ENCODE measurements around the gene ABCD4.
"Not testable (repeated sequence)": the region's sequence is repeated elsewhere in the genome, so short reads cannot be mapped to it uniquely, and the experiment has no call there.

Gene ABCD4

GRCh38 chr14:74302634-74303569, at the start of gene ABCD4:
Gene ABCD4 (minus strand): TSS chr14:74302934. CDS start chr14:74302912, 22 bp downstream.
- peak; percentile 72 for DNase-seq (ENCODE audit: low read depth)

- DNase-seq (ENCODE audit: low read depth), result no peak
These were observed 48.2 kb upstream of the ABCD4 start for GRCh38 chr14:74350928-74351323.

GRCh38 chr14:74350211-74350927, 47.6 kb upstream of the ABCD4 start:
- DNase-seq (ENCODE audit: low read depth), result no peak

GRCh38 chr14:74349757-74350156, 47.0 kb upstream of the ABCD4 start:
- no peak for DNase-seq (ENCODE audit: low read depth)

- no peak for DNase-seq (ENCODE audit: low read depth)
These were observed 46.2 kb upstream of the ABCD4 start for GRCh38 chr14:74348735-74349463.

- DNase-seq (ENCODE audit: low read depth), result no peak
These were observed 45.6 kb upstream of the ABCD4 start, which contains the start of gene VRTN for GRCh38 chr14:74348241-74348734. Gene VRTN (plus strand): TSS chr14:74348471. CDS start chr14:74356784, 8,313 bp downstream.

- no peak for DNase-seq (ENCODE audit: low read depth)
These were observed 45.0 kb upstream of the ABCD4 start for GRCh38 chr14:74347795-74348100.

GRCh38 chr14:74347097-74347794, 44.5 kb upstream of the ABCD4 start:
- DNase-seq (ENCODE audit: low read depth), result no peak

GRCh38 chr14:74346341-74346740, 43.6 kb upstream of the ABCD4 start:
- no peak for DNase-seq (ENCODE audit: low read depth)

- DNase-seq (ENCODE audit: low read depth), result no peak
These were observed 31.2 kb upstream of the ABCD4 start for GRCh38 chr14:74333909-74334308.

- DNase-seq (ENCODE audit: low read depth), result not testable (repeated sequence)
These were observed 27.3 kb upstream of the ABCD4 start for GRCh38 chr14:74329950-74330552.

GRCh38 chr14:74326369-74327152, 23.8 kb upstream of the ABCD4 start:
- no peak for DNase-seq (ENCODE audit: low read depth)

GRCh38 chr14:74325446-74325845, 22.7 kb upstream of the ABCD4 start:
- DNase-seq (ENCODE audit: low read depth), result no peak

- DNase-seq (ENCODE audit: low read depth), result no peak
These were observed 22.2 kb upstream of the ABCD4 start for GRCh38 chr14:74324931-74325361.

- DNase-seq (ENCODE audit: low read depth), result no peak
These were observed 11.8 kb upstream of the ABCD4 start for GRCh38 chr14:74314576-74314975.

GRCh38 chr14:74313601-74314000, 10.9 kb upstream of the ABCD4 start:
- DNase-seq (ENCODE audit: low read depth), result no peak

GRCh38 chr14:74312161-74312560, 9.4 kb upstream of the ABCD4 start:
- no peak for DNase-seq (ENCODE audit: low read depth)

GRCh38 chr14:74309125-74310022, 6.6 kb upstream of the ABCD4 start:
- no peak for DNase-seq (ENCODE audit: low read depth)

GRCh38 chr14:74308695-74309094, 6.0 kb upstream of the ABCD4 start:
- DNase-seq (ENCODE audit: low read depth), result no peak
